ENCODE data around the gene SLC35F4.

The SLC35F4 gene

GRCh38 chr14:57865403-57866198 lies at the start of gene SLC35F4:
Gene SLC35F4, minus strand, starts transcription at chr14:57866092.
- no peak for ATAC-seq
- Mint-ChIP-seq H3K4me3 (no peak within 1 kb of the TSS), H3K27ac (no peak within 1 kb of the TSS)

GRCh38 chr14:57909626-57910025 lies 43.7 kb upstream of the SLC35F4 start:
- Mint-ChIP-seq H3K27ac (no peak overlapping the region), H3K36me3 (ENCODE audit: low read depth) (no peaks in the 10 kb centered on the region), H3K4me3 (no peak overlapping the region), H3K4me1 (no peaks in the 10 kb centered on the region), H3K9me3 (no peaks in the 10 kb centered on the region), H3K27me3 (peaks cover 4% of the 10 kb centered on the region)
- ATAC-seq (no peak), DNase-seq (no peak)

More at GRCh38 chr14:57865403-57866198, at the start of gene SLC35F4:
- Mint-ChIP-seq H3K36me3 (ENCODE audit: low read depth) (no peaks in the 10 kb centered on the region), H3K27me3 (peaks cover 28% of the 10 kb centered on the region), H3K9me3 (no peaks in the 10 kb centered on the region), H3K4me1 (no peaks in the 10 kb centered on the region)
- DNase-seq: no peak

- H3K36me3 Mint-ChIP-seq (ENCODE audit: low read depth): no peaks in the 10 kb centered on the region
- ATAC-seq (no peak), DNase-seq (no peak)
- no peak overlapping the region for H3K27ac Mint-ChIP-seq
- H3K27me3 Mint-ChIP-seq: no peaks in the 10 kb centered on the region
- no peaks in the 10 kb centered on the region for H3K9me3 Mint-ChIP-seq
- H3K4me1 Mint-ChIP-seq: no peaks in the 10 kb centered on the region
- no peak overlapping the region for H3K4me3 Mint-ChIP-seq
Measured at GRCh38 chr14:57903954-57904353, 38.1 kb upstream of the SLC35F4 start.

GRCh38 chr14:57898837-57899572 lies 33.1 kb upstream of the SLC35F4 start:
- no peak overlapping the region for H3K4me3 Mint-ChIP-seq
- no peaks in the 10 kb centered on the region for H3K36me3 Mint-ChIP-seq (ENCODE audit: low read depth)
- ATAC-seq (no peak), DNase-seq (no peak)
- no peaks in the 10 kb centered on the region for H3K4me1 Mint-ChIP-seq
- peaks cover 2% of the 10 kb centered on the region for H3K27me3 Mint-ChIP-seq
- no peaks in the 10 kb centered on the region for H3K9me3 Mint-ChIP-seq
- no peak overlapping the region for H3K27ac Mint-ChIP-seq

- no peak for DNase-seq
- peaks cover 2% of the 10 kb centered on the region for H3K27me3 Mint-ChIP-seq
- no peaks in the 10 kb centered on the region for H3K4me1 Mint-ChIP-seq
- no peaks in the 10 kb centered on the region for H3K9me3 Mint-ChIP-seq
- no peak for ATAC-seq
- no peak overlapping the region for H3K27ac Mint-ChIP-seq
- H3K36me3 Mint-ChIP-seq (ENCODE audit: low read depth): no peaks in the 10 kb centered on the region
- no peak overlapping the region for H3K4me3 Mint-ChIP-seq
Measured at GRCh38 chr14:57897144-57897748, 31.4 kb upstream of the SLC35F4 start.

- Mint-ChIP-seq H3K27ac (no peak overlapping the region), H3K36me3 (ENCODE audit: low read depth) (no peaks in the 10 kb centered on the region), H3K27me3 (no peaks in the 10 kb centered on the region), H3K9me3 (no peaks in the 10 kb centered on the region), H3K4me1 (no peaks in the 10 kb centered on the region), H3K4me3 (no peak overlapping the region)
- DNase-seq (no peak), ATAC-seq (no peak)
Measured at GRCh38 chr14:57889245-57889644, 23.4 kb upstream of the SLC35F4 start.

- Mint-ChIP-seq H3K27ac (no peak overlapping the region), H3K36me3 (ENCODE audit: low read depth) (no peaks in the 10 kb centered on the region), H3K9me3 (no peaks in the 10 kb centered on the region), H3K4me3 (no peak overlapping the region), H3K27me3 (peaks cover 6% of the 10 kb centered on the region), H3K4me1 (no peaks in the 10 kb centered on the region)
- DNase-seq (no peak), ATAC-seq (no peak)
Measured at GRCh38 chr14:57884175-57884574, 18.3 kb upstream of the SLC35F4 start.

GRCh38 chr14:57883061-57883460 lies 17.2 kb upstream of the SLC35F4 start:
- H3K27me3 Mint-ChIP-seq: peaks cover 10% of the 10 kb centered on the region
- no peak for ATAC-seq
- no peak overlapping the region for H3K27ac Mint-ChIP-seq
- H3K9me3 Mint-ChIP-seq: peaks cover 6% of the 10 kb centered on the region
- no peaks in the 10 kb centered on the region for H3K36me3 Mint-ChIP-seq (ENCODE audit: low read depth)
- H3K4me1 Mint-ChIP-seq: no peaks in the 10 kb centered on the region
- DNase-seq: no peak
- H3K4me3 Mint-ChIP-seq: no peak overlapping the region

GRCh38 chr14:57879516-57879915 lies 13.6 kb upstream of the SLC35F4 start:
- no peaks in the 10 kb centered on the region for H3K4me1 Mint-ChIP-seq
- ATAC-seq (no peak), DNase-seq (no peak)
- peaks cover 11% of the 10 kb centered on the region for H3K27me3 Mint-ChIP-seq
- no peaks in the 10 kb centered on the region for H3K36me3 Mint-ChIP-seq (ENCODE audit: low read depth)
- no peak overlapping the region for H3K4me3 Mint-ChIP-seq
- no peak overlapping the region for H3K27ac Mint-ChIP-seq
- peaks cover 8% of the 10 kb centered on the region for H3K9me3 Mint-ChIP-seq

- DNase-seq (no peak), ATAC-seq (no peak)
- no peaks in the 10 kb centered on the region for H3K4me1 Mint-ChIP-seq
- peaks cover 8% of the 10 kb centered on the region for H3K27me3 Mint-ChIP-seq
- no peak overlapping the region for H3K27ac Mint-ChIP-seq
- no peaks in the 10 kb centered on the region for H3K36me3 Mint-ChIP-seq (ENCODE audit: low read depth)
- peaks cover 8% of the 10 kb centered on the region for H3K9me3 Mint-ChIP-seq
- no peak overlapping the region for H3K4me3 Mint-ChIP-seq
Measured at GRCh38 chr14:57875985-57876384, 10.1 kb upstream of the SLC35F4 start.

- H3K36me3 Mint-ChIP-seq (ENCODE audit: low read depth): no peaks in the 10 kb centered on the region
- ATAC-seq: no peak
- H3K27me3 Mint-ChIP-seq: peaks cover 5% of the 10 kb centered on the region
Measured at GRCh38 chr14:57875296-57875695, 9.4 kb upstream of the SLC35F4 start.

GRCh38 chr14:57871459-57872080 lies 5.7 kb upstream of the SLC35F4 start:
- H3K4me3 Mint-ChIP-seq: no peak overlapping the region
- no peaks in the 10 kb centered on the region for H3K36me3 Mint-ChIP-seq (ENCODE audit: low read depth)
- peak; percentile 54 for ATAC-seq
- H3K27me3 Mint-ChIP-seq: peaks cover 6% of the 10 kb centered on the region
- H3K4me1 Mint-ChIP-seq: no peaks in the 10 kb centered on the region
- H3K9me3 Mint-ChIP-seq: no peaks in the 10 kb centered on the region
- DNase-seq: no peak
- H3K27ac Mint-ChIP-seq: no peak overlapping the region

More at GRCh38 chr14:57875296-57875695, 9.4 kb upstream of the SLC35F4 start:
- H3K4me1 Mint-ChIP-seq: no peaks in the 10 kb centered on the region
- no peak for DNase-seq
- H3K9me3 Mint-ChIP-seq: peaks cover 8% of the 10 kb centered on the region
- no peak overlapping the region for H3K4me3 Mint-ChIP-seq
- no peak overlapping the region for H3K27ac Mint-ChIP-seq

- Mint-ChIP-seq H3K4me1 (no peaks in the 10 kb centered on the region), H3K27me3 (peaks cover 11% of the 10 kb centered on the region), H3K36me3 (ENCODE audit: low read depth) (no peaks in the 10 kb centered on the region), H3K27ac (no peak overlapping the region), H3K4me3 (no peak overlapping the region), H3K9me3 (no peaks in the 10 kb centered on the region)
- DNase-seq (no peak), ATAC-seq (no peak)
Measured at GRCh38 chr14:57870686-57871457, 5.0 kb upstream of the SLC35F4 start.

GRCh38 chr14:57869617-57870016 lies 3.7 kb upstream of the SLC35F4 start:
- Mint-ChIP-seq H3K27ac (no peak overlapping the region), H3K4me1 (no peaks in the 10 kb centered on the region), H3K27me3 (peaks cover 14% of the 10 kb centered on the region), H3K4me3 (no peak overlapping the region), H3K9me3 (no peaks in the 10 kb centered on the region), H3K36me3 (ENCODE audit: low read depth) (no peaks in the 10 kb centered on the region)
- ATAC-seq (no peak), DNase-seq (no peak)
